DND-41 (cell line): Measurements from ENCODE around the gene PHAX.
A peak's percentile ranks its signal among the peaks of the same experiment; 100 is the strongest.

Experiments
- ATAC-seq: fragments of 200-7000 bp; cut with Tn5 transposase; 3 replicates; pipeline ENCODE4 v1.9.1; 2021; ENCODE audit warnings: low read depth; ENCODE audit not compliant: insufficient read depth
- DNase-seq: peaks from one replicate; pipeline ENCODE4 v3.0.0-alpha.2; 2020
- H2AFZ ChIP-seq: 2 replicates; pipeline ENCODE4 v1.6.0; 2012; ENCODE audit warnings: low read depth, low read length
- H3K27ac ChIP-seq: 2 replicates; pipeline ENCODE4 v1.5.1; 2012; ENCODE audit warnings: low read length, inconsistent platforms
- H3K27me3 ChIP-seq: fragments of 200-600 bp; sonication (generic); 2 replicates; pipeline ENCODE4 v1.6.0; 2012; ENCODE audit warnings: low read length, mild to moderate bottlenecking, inconsistent platforms; ENCODE audit not compliant: insufficient read depth, poor library complexity
- H3K36me3 ChIP-seq: 2 replicates; pipeline ENCODE4 v1.5.1; 2012; ENCODE audit warnings: low read length, inconsistent platforms; ENCODE audit not compliant: insufficient read depth
- H3K4me1 ChIP-seq: 2 replicates; pipeline ENCODE4 v1.5.1; 2012; ENCODE audit warnings: mild to moderate bottlenecking, low read length; ENCODE audit not compliant: insufficient read depth
- H3K4me2 ChIP-seq: 2 replicates; pipeline ENCODE4 v1.6.0; 2012; ENCODE audit warnings: mild to moderate bottlenecking, moderate library complexity, low read length, inconsistent platforms; ENCODE audit not compliant: insufficient read depth
- H3K4me3 ChIP-seq, 2 experiments: fragments of 200-600 bp in 1 of 2; shearing (Covaris generic) in 1 of 2; 2 replicates each; pipeline ENCODE4 v1.5.1; 2012 to 2016; ENCODE audit warnings: inconsistent platforms in 2 of 2, low read length in 2 of 2, mild to moderate bottlenecking in 2 of 2, low read depth in 1 of 2, moderate library complexity in 1 of 2
- H3K79me2 ChIP-seq: 2 replicates; pipeline ENCODE4 v1.6.0; 2012; ENCODE audit warnings: low read length, inconsistent platforms; ENCODE audit not compliant: insufficient read depth
- H3K9ac ChIP-seq: 2 replicates; pipeline ENCODE4 v1.6.0; 2012; ENCODE audit warnings: low read depth, mild to moderate bottlenecking, inconsistent platforms, low read length, moderate library complexity
- H3K9me3 ChIP-seq: 2 replicates; pipeline ENCODE4 v1.5.1; 2012; ENCODE audit warnings: low read length, moderate library complexity, mild to moderate bottlenecking, inconsistent platforms; ENCODE audit not compliant: insufficient read depth, severe bottlenecking
- H4K20me1 ChIP-seq: 2 replicates; pipeline ENCODE4 v1.6.0; 2012; ENCODE audit warnings: low read length; ENCODE audit not compliant: insufficient read depth
- CTCF ChIP-seq: IDR thresholded peaks from 2 replicates; pipeline ENCODE4 v1.5.1; 2012; ENCODE audit warnings: borderline replicate concordance, low read length, moderate library complexity, mild to moderate bottlenecking; ENCODE audit not compliant: poor library complexity, severe bottlenecking; ENCODE audit errors: extremely low read depth
- EZH2 ChIP-seq: IDR thresholded peaks from 3 replicates; pipeline ENCODE4 v1.6.1; 2012; ENCODE audit warnings: borderline replicate concordance, low read depth, mild to moderate bottlenecking, moderate library complexity, low read length, inconsistent platforms; ENCODE audit not compliant: severe bottlenecking

The PHAX gene

GRCh38 chr5:126675338-126675737 is 74.6 kb downstream of the PHAX start:
- no peak overlapping the region for H3K27ac ChIP-seq
- no peak for TF ChIP-seq CTCF
- no peak for TF ChIP-seq EZH2
- no peaks in the 10 kb centered on the region for H4K20me1 ChIP-seq
- H3K27me3 ChIP-seq: no peaks in the 10 kb centered on the region
- DNase-seq: no peak
- no peak for ATAC-seq
- H3K4me1 ChIP-seq: peaks cover 23% of the 10 kb centered on the region
- no peak overlapping the region for H3K9ac ChIP-seq
- H3K4me3 ChIP-seq: no peak overlapping the region
- H2AFZ ChIP-seq: no peak overlapping the region
- no peaks in the 10 kb centered on the region for H3K9me3 ChIP-seq
- H3K4me2 ChIP-seq: no peak overlapping the region
- H3K79me2 ChIP-seq: no peaks in the 10 kb centered on the region
- no peaks in the 10 kb centered on the region for H3K36me3 ChIP-seq

DNA sequence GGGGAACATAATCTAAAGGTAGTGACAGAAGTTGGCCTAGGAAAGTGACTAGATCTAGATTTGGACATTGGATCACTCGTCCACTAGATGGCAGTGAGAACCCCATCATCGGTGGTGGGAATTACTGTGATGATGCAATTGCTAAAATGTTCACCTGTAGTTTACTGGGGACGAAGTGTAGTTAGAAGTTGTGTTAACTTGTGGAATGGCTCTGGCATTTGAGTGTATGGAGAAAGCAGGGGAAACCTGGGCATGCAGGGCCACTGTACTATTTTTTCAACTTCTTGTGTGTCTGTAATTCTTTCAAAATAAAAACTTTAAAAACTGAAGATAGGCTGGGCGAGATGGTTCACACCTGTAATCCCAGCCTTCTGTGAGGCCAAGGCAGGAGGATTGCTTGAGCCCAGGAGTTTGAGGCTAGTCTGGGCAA is 75.5 kb downstream of the PHAX start:
- H3K4me2 ChIP-seq: peak overlapping the region; percentile 10; the same call in 1 of the 2 replicates
- H4K20me1 ChIP-seq: no peaks in the 10 kb centered on the region
- peak; percentile 82 for ATAC-seq
- peak overlapping the region; percentile 28; the same call in 1 of the 2 replicates for H3K27ac ChIP-seq
- no peak overlapping the region for H3K4me3 ChIP-seq
- no peaks in the 10 kb centered on the region for H3K27me3 ChIP-seq
- no peaks in the 10 kb centered on the region for H3K79me2 ChIP-seq
- TF ChIP-seq EZH2 (no peak), CTCF (peak; percentile 92)
- no peaks in the 10 kb centered on the region for H3K9me3 ChIP-seq
- DNase-seq: peak; percentile 75
- no peaks in the 10 kb centered on the region for H3K36me3 ChIP-seq
- H2AFZ ChIP-seq: no peak overlapping the region; the same call in 1 of the 2 replicates
- peaks cover 25% of the 10 kb centered on the region for H3K4me1 ChIP-seq
- no peak overlapping the region for H3K9ac ChIP-seq
